Keratinocyte (primary cell): ENCODE data around the gene STIM1. TPM values are rescaled to one million over a fixed set of nuclear protein-coding genes. Genes with fewer than 3 reads are reported as not detected.

Experiments
- DNase-seq: peaks from one replicate; pipeline ENCODE4 v3.0.0-alpha.2; 2011; ENCODE audit warnings: low read depth, missing footprints, low spot score
- FAIRE-seq: peaks from 2 replicates; lab custom pipeline; 2011; peaks lifted over from hg19 to GRCh38; lab: Jason Lieb, UNC
- H2AFZ ChIP-seq: 2 replicates; pipeline ENCODE4 v1.6.0; 2012; ENCODE audit warnings: low read length, control low read depth, inconsistent platforms; ENCODE audit not compliant: control insufficient read depth
- H3K27ac ChIP-seq: 2 replicates; pipeline ENCODE4 v1.5.1; 2011; ENCODE audit warnings: low read length; ENCODE audit not compliant: control insufficient read depth, insufficient read depth
- H3K27me3 ChIP-seq: 3 replicates; pipeline ENCODE4 v1.6.0; 2011; ENCODE audit warnings: low read length; ENCODE audit not compliant: control insufficient read depth, insufficient read depth; ENCODE audit errors: extremely low read depth
- H3K36me3 ChIP-seq, 2 experiments: 2 replicates in 1 of 2; 3 replicates in 1 of 2; pipeline ENCODE4 v1.5.1; 2011; ENCODE audit warnings: low read length in 2 of 2, mild to moderate bottlenecking in 1 of 2; ENCODE audit not compliant: control insufficient read depth in 2 of 2, insufficient read depth in 2 of 2; ENCODE audit errors: extremely low read depth in 1 of 2
- H3K4me1 ChIP-seq: 3 replicates; pipeline ENCODE4 v1.5.1; 2011; ENCODE audit warnings: low read length; ENCODE audit not compliant: control insufficient read depth, insufficient read depth; ENCODE audit errors: extremely low read depth
- H3K4me2 ChIP-seq: 3 replicates; pipeline ENCODE4 v1.6.0; 2011; ENCODE audit warnings: low read depth, low read length; ENCODE audit not compliant: control insufficient read depth, insufficient read depth; ENCODE audit errors: extremely low read depth
- H3K4me3 ChIP-seq, 3 experiments: fragments of 200-600 bp in 1 of 3; sonication (generic) in 1 of 3; 2 replicates in 2 of 3; 3 replicates in 1 of 3; pipeline ENCODE4 v1.5.1; 2011 to 2016; ENCODE audit warnings: low read length in 3 of 3, mild to moderate bottlenecking in 3 of 3, control low read depth in 2 of 3, inconsistent platforms in 1 of 3, low read depth in 1 of 3, mixed read lengths in 1 of 3, mixed run types in 1 of 3, moderate library complexity in 1 of 3; ENCODE audit not compliant: control insufficient read depth in 2 of 3, insufficient read depth in 2 of 3; ENCODE audit errors: extremely low read depth in 1 of 3
- H3K79me2 ChIP-seq: 2 replicates; pipeline ENCODE4 v1.6.0; 2012; ENCODE audit warnings: low read length; ENCODE audit not compliant: control insufficient read depth, insufficient read depth
- H3K9ac ChIP-seq: 3 replicates; pipeline ENCODE4 v1.6.0; 2011; ENCODE audit warnings: low read length; ENCODE audit not compliant: control insufficient read depth, insufficient read depth; ENCODE audit errors: extremely low read depth
- H3K9me1 ChIP-seq: 3 replicates; pipeline ENCODE4 v1.6.0; 2011; ENCODE audit warnings: low read length; ENCODE audit not compliant: control insufficient read depth, insufficient read depth; ENCODE audit errors: extremely low read depth
- H3K9me3 ChIP-seq: 2 replicates; pipeline ENCODE4 v1.5.1; 2012; ENCODE audit warnings: low read depth, low read length; ENCODE audit not compliant: control insufficient read depth
- H4K20me1 ChIP-seq: 3 replicates; pipeline ENCODE4 v1.6.0; 2011; ENCODE audit warnings: low read length; ENCODE audit not compliant: control insufficient read depth, insufficient read depth; ENCODE audit errors: extremely low read depth
- CTCF ChIP-seq, 3 experiments: IDR thresholded peaks in 1 of 3; conservative IDR thresholded peaks in 1 of 3; optimal IDR thresholded peaks in 1 of 3; 2 replicates in 2 of 3; 3 replicates in 1 of 3; pipeline versions ENCODE3 to v1.5.1; 2011; ENCODE audit warnings: low read length in 3 of 3, mild to moderate bottlenecking in 3 of 3, moderate library complexity in 2 of 3, control low read depth in 1 of 3, inconsistent platforms in 1 of 3; ENCODE audit not compliant: insufficient read depth in 2 of 3; ENCODE audit errors: extremely low read depth in 1 of 3
- EZH2 ChIP-seq: IDR thresholded peaks from one replicate; pipeline ENCODE4 v1.6.1; 2012; ENCODE audit warnings: inconsistent platforms, mild to moderate bottlenecking, low read length, moderate library complexity
- dilution Hi-C: fragments of 300-500 bp; cut with MboI; formaldehyde crosslinking; loops from one replicate; pipeline ENCODE4 v1.7.0; 2020; ENCODE audit warnings: low sequenced_read_pairs; ENCODE audit not compliant: extremely low pct_ligation_motif_present
- polyA plus RNA-seq, 5 experiments: library from polyadenylated mRNA; depleted of rRNA in 3 of 5; stranded (reverse) in 3 of 5; stranded (forward) in 1 of 5; unstranded in 1 of 5; fragments of >200 nt; gene quantifications; 1 replicate in 1 of 5; 2 replicates in 3 of 5; 3 replicates in 1 of 5; pipeline versions ENCODE4 v1.2.1 to v1.2.3, GENCODE V29; 2011 to 2012; ENCODE audit warnings: missing spikeins in 2 of 5, low read depth in 1 of 5, low replicate concordance in 1 of 5

Gene STIM1
- polyA plus RNA-seq, 1 donor (not counting 4 experiments of a cell fraction or from before 2014, with no cell fraction given): 23.7 TPM

GRCh38 chr11:3879216-3879966, 23.9 kb downstream of the STIM1 start:
- FAIRE-seq: no peak
- H4K20me1 ChIP-seq: no peaks in the 10 kb centered on the region
- H3K79me2 ChIP-seq: peaks cover 59% of the 10 kb centered on the region
- H3K4me1 ChIP-seq: peaks cover 24% of the 10 kb centered on the region
- no peaks in the 10 kb centered on the region for H3K27me3 ChIP-seq
- dilution Hi-C loops: no loop called here
- no peak overlapping the region for H2AFZ ChIP-seq
- no peak for DNase-seq
- H3K36me3 ChIP-seq: no peaks in the 10 kb centered on the region
- TF ChIP-seq EZH2: no peak
- no peak for TF ChIP-seq CTCF (optimal IDR thresholded peaks at IDR 0.05 in 1 of 3, IDR thresholded peaks at IDR 0.05 in 1 of 3, conservative IDR thresholded peaks at IDR 0.05 in 1 of 3; ENCODE audit: extremely low read depth in 1 of 3, insufficient read depth in 2 of 3, low read length in 3 of 3)
- H3K4me2 ChIP-seq: no peak overlapping the region
- no peaks in the 10 kb centered on the region for H3K9me1 ChIP-seq
- no peaks in the 10 kb centered on the region for H3K9me3 ChIP-seq
- no peak overlapping the region for H3K4me3 ChIP-seq
- H3K9ac ChIP-seq: no peak overlapping the region
- H3K27ac ChIP-seq: no peak overlapping the region

GRCh38 chr11:3879967-3880542, 24.6 kb downstream of the STIM1 start:
- FAIRE-seq: peak; percentile 29
- dilution Hi-C loops: no loop called here
- no peak overlapping the region for H3K4me3 ChIP-seq

More at GRCh38 chr11:3879967-3880542, 24.6 kb downstream of the STIM1 start:
- Histone ChIP-seq H3K36me3 (no peaks in the 10 kb centered on the region), H4K20me1 (no peaks in the 10 kb centered on the region), H3K9ac (no peak overlapping the region), H3K9me1 (no peaks in the 10 kb centered on the region), H3K9me3 (no peaks in the 10 kb centered on the region), H2AFZ (no peak overlapping the region), H3K4me1 (peaks cover 25% of the 10 kb centered on the region), H3K27me3 (no peaks in the 10 kb centered on the region), H3K79me2 (peaks cover 58% of the 10 kb centered on the region), H3K27ac (no peak overlapping the region), H3K4me2 (no peak overlapping the region)
- DNase-seq: no peak
- no peak for TF ChIP-seq CTCF (optimal IDR thresholded peaks at IDR 0.05 in 1 of 3, IDR thresholded peaks at IDR 0.05 in 1 of 3, conservative IDR thresholded peaks at IDR 0.05 in 1 of 3; ENCODE audit: extremely low read depth in 1 of 3, insufficient read depth in 2 of 3, low read length in 3 of 3)
- TF ChIP-seq EZH2: no peak
